ENCODE data around the gene CLDN24.
"Not testable (repeated sequence)": the region's sequence is repeated elsewhere in the genome, so short reads cannot be mapped to it uniquely, and the experiment has no call there.

The CLDN24 gene

DNA sequence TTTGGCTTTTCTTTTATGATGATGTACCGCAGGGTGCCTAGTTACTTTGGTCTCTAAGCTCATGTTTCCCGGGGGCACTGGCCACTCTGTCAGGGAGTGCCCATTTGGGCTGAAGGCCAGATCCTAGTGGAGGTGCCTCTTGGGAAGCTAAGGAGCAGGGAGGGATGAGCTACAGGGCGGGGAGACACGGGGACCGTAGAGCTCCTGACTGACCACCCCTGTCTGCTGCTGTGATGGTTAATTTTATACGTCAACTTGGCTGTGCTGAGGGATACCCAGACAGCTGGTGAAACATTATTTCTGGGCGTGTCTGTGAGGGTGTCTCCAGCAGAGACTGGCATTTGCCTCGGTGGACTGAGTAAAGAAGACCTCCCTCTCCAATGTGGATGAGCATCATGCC is 24.9 kb upstream of the CLDN24 start:
- no peak for DNase-seq (ENCODE audit: low read depth)

DNA sequence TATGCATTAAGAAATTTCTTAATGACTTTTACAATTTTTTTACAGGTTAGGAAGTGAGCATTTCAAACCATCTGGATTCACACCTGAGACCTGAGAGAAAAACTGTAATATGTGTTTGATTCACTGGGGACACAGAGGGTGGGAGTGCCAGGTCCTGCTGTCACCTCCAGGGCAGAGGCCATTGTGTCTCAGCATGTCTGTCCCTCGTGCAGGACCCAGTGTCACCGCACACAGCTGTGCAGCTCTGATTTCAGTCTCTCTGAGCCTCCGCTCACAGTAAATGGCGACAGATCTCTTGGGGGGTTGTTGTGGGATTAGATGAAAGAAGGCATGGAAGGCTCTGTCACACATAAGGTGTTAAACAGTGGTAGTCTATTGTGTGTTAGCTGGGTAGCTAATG is 23.0 kb upstream of the CLDN24 start:
- DNase-seq (ENCODE audit: low read depth): no peak

DNA sequence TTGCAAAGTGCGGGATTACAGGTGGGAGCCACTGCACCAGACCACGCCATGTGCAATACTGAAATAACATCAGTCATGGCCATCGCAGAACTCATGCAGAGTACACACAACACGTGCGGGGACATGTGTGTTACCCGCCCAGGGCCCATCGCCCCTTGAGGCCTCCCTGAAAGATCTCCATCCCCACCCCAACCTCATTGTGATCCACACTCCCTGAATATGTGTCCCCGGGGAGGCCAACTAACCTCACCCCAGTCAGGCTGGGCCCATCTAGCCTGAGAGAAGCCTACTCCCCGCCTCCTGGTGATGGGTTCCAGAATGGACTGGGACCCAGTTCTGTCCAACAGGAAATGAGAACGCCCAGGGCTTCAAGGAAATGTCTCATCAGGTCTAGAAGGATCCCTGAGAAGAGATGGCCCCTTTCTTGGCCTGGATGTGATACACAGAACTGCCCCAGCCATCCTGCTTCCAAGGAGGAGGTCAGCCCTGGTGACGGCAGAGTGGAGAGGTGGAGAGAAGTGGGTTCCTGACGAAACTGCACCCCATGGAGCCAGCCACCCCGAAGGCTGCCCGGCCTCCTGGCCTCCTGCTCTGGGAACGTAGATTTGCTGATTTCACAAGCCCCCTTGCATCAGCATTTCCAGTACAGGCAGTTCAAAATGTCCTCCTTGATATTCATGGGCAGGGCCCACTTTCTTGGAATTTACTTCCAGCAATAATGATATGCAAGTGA is 22.5 kb upstream of the CLDN24 start:
- DNase-seq (ENCODE audit: low read depth): no peak

DNA sequence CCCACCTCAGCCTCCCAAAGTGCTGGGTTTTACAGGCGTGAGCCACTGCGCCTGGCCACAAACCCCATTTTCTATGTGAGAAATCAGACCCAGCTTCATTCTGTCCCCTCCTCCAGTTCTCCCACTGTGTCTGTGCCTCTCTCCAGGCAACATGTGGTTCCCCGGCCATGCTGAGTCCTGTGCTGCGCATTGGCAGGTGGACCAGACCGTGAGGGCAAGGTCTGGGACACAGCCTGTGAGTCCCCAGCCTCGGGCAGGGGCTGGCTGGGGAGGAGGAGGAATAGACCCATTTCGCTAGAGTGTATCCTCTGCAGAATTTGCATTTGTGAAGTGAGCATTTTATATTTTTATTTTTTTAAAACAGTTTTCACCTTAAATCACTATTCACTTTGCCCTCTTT is 21.5 kb upstream of the CLDN24 start:
- DNase-seq (ENCODE audit: low read depth): no peak

DNA sequence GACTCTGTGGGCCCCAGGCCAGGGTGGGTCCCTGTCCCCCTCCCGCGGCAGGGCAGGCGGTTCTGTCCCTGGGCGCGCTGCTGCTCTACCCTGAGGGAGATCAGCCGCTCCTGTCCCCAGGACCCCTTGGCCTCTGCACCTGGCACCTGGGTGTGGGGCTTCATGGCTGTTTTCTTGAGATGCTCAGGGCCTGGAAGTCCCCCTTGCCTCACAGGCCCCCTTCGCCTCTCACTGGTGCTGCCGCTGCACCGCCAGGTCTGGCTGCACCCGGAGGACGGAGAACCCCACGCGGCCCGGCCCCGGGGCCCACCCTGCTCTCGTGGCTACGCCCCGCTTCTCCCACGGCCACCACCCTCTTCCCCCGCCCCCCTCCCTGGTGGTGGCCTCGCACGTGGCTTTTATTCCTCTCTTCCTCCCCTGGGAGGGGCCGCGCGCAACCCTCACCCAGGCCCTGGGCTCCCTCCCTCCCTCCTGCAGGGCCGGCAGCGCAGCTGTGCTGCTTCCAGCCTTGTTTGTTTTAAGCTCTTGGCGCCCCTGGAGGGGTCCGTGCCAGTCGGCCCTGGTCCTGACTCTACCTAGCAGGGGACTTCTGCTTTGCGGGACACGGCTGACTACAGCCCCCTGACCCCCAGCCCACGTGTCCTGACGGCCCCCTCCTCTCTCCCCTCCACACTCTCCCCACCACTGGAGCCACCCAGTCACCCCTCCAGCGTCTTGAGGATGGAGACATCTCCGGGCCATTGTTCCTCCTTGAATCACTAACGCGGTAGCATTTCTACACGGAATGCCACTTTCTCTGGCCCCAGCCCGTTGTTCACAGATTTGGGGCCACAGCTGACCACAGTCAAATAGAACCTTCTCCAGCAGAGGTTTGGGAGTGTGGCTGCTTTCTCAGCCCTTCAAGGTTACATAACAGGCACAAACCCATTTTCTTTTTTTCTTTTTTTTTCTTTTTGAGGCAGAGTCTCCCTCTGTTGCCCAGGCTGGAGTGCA is 20.6 kb upstream of the CLDN24 start:
- no peak for DNase-seq (ENCODE audit: low read depth)

DNA sequence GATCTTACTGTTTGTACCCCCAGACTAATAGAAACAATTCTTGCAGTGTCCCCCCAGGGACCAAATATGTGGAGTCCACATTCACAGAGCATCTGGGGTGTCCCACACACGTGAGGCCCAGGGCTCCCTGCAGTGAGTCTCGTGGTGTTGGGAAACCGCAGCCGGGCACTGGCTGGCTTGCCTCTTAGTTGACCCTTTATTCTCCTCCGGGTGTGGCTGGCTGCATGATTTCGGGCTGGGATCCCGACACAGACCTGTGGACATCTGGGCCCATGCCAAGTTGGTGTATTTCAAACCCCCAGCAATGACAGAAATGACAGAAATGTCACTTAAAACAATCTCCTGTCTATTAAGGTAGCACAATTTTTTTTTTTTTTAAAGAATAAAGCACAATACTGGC is 15.6 kb upstream of the CLDN24 start:
- DNase-seq (ENCODE audit: low read depth): no peak

DNA sequence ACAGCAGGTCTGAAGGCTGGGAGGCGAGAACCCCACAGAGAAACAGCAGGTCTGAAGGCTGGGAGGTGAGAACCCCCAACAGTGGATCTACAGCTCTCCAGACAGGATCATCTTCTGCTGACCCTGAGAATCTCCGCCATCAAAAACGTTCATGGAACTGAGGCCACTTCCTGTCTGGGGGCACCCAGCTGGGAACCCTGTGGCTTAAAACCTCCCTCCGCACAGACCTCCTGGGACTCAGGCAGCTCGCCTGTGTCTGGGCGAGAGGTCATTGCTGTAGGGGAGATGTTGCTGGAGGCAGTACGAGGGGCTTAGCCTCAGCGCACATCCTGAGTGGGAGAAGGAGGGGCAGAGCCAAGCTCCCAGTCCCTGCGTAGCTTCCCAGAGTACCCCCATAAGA is 15.1 kb upstream of the CLDN24 start:
- no peak for DNase-seq (ENCODE audit: low read depth)

DNA sequence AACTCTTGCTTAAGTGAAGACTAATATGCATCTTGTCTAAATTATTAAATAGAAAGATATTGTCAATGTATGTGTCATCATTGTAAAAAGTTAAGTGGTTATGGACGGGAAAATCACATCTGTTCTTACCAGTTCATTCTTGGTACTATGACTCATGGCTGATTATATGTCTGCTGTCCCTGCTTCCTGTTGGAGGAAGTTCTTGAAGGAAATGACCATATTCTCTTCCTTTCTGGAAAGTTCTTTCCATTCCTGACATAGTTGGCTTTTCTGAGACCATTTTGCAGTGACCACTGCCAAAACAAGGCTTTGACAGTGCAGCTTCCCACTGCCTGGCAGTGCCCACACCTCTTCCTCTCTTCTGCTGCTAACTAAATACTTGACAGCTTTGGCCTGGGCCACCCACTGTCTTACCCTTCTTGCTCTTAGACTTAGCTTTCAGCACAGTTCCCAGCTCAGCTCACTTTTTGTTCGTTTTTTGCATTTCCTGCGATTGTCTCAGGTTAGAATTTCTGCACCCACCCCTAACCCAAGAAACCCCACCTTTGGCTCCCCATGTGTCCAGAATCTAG is 13.2 kb upstream of the CLDN24 start:
- DNase-seq (ENCODE audit: low read depth): peak; percentile 72

DNA sequence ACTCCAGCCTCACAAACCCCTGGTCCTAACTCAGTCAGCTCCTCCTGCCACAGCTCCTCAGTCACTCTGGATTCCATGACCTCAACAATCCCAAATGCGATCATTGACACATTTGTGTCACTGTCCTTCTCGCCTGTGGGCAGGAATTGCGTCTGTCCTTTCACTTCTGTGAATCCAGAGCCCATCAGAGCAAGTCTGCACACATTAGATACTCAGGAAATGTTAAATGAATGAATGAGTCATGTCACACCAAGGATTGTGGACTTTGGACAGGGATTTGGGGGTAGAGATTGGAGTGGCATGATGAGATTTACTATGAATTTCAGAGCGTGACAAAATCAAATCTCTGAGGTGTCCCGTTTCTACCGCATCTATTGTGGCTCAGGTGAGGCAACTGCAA is 11.8 kb upstream of the CLDN24 start:
- no peak for DNase-seq (ENCODE audit: low read depth)

DNA sequence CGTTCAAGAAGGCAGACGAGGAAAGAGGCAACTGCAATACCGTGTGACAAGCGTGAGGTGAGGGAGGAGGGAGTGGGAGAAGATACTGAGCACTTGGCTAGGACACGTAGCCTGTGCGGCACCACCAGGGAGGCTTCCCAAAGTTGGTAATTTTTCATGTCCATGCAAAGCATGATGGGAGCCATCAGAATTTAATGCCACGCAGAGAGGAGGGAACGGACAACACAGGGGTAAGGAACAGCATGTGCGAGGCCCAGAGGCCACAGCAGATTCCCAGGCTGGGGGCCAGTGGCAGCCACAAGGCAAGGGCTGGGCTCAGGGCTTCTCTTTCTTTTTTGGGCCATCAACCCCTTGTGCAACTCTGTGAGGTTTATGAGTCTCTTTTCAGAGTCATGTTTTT is 11.0 kb upstream of the CLDN24 start:
- no peak for DNase-seq (ENCODE audit: low read depth)

DNA sequence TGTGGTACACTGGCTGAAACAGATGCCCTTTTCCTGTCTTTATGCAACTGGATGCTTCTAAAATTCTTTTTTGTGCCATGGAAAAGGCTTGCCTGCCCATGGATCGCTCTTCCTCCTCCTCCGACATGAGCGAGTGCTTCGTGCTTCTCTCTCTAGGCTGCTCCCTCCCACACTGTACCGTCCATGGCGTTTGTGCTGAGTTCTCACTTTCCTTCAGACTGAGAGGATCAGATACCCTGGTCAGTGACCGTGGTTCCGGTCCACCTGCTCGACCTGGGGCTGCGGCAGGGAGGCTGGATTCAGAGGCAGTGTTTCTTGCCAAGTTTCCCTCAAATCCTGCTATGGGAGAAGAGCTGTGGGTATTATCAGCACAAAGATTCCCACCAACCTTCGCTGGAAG is 10.2 kb upstream of the CLDN24 start:
- DNase-seq (ENCODE audit: low read depth): no peak

DNA sequence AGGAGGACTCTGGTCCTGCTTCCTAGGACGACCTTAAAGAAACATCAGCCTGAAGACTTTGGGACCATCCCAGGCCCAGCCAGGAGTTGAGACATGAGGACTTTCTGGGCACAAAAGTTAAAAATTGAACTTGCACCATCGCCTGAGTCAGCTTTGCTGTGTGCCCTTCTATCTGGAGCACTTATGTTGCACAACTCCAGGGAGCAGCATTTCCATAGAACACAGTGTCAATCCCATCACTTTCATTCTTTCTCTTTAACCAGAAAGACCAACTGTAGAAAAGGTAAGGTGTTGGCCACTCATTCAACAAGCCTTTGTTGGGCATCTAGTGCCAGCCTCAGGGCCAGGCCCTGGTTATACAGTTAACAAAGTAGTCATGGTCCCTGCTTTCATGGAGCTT is 8.6 kb upstream of the CLDN24 start:
- no peak for DNase-seq (ENCODE audit: low read depth)

DNA sequence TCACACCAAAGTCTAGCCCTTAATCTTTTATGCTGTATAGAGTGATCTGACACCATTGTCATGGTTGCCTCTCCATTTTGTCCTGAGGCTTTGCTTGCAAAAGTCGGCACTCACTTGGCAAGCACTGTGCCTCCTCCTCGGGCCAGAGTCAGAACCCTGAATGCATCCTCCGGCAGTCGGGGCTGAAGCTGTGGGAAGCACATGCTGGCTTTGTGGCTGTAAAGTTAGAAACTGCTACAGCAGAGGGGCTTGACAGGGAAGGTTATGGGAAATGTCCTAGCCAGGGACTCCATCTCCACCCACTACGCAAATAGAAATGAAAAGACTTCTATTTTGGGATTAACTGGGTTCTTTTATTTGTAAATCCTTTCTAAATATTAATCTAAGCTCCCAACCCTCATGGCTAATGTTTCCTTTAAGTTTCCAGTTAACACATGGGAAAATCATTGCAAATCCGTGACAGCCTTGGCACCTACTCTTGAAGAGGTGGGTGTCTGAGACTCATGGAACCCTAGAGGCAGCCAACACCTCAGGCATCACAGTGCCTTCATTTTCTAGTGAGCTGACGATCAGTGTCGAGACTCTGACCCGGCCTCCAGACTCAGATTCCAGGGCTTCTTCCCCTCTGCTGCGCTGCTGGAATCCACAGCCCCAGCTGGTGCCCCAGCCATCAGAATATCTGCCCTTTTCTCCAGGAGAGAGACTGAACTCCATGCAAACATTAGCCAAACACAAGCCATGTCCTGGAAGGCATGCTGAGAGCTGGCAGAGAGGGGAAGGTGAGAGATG is 7.9 kb upstream of the CLDN24 start:
- no peak for DNase-seq (ENCODE audit: low read depth)

DNA sequence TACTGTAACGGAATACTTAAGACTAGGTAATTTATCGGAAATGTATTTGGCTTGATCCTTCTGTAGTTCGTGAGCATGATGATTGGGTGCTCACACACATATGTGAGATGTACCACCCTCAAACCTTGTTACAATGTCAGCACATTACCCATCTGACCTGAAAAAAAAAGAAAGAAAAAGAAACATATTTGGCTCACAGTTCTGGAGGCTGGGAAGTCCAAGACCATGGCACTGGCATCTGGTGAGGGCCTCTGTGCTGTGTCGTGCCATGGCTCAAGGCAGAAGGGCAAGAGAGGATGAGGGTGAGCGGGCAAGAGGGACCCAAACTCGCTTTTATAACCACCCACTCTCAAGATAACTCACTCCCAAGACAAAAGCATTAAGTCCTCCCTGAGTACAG is 7.0 kb upstream of the CLDN24 start:
- no peak for DNase-seq (ENCODE audit: low read depth)

DNA sequence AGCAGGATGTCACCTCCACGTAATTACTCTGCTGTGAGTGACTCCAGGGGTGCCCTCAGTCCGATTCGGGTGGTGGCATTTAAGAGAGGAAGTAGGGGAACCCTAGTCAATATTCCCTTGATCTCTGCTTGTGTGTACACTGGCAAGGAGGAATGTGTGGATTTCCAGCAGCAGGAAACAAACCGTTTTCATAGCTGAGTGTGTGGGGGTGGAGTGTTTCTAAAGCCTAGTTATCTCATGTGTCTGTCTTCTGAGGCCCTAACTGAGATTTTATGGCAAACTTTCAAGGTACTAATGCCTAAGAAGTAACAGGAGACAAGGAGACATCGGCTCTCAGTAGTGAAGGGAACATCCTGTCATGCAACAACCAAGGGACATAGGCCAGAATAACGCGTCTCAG is 6.6 kb upstream of the CLDN24 start:
- no peak for DNase-seq (ENCODE audit: low read depth)

DNA sequence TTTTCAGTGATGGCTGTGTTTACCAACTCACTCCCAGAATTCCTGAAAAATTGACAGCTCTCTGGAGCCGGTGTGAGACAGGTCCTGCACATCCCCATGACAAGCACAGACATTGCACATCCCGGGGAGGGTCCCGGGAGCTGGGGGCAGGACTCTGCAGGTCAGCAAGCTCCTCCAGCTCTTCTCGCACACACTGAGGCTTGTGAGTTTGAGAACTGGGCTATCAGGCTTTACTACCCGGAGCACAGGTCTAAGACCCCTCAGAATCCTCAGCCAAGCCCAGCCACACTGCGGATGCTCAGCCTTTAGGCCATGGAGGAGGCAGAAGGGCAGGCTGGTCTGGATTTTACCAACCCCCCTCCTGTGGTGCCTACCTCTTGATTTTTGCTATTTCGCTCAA is 5.6 kb upstream of the CLDN24 start:
- no peak for DNase-seq (ENCODE audit: low read depth)

DNA sequence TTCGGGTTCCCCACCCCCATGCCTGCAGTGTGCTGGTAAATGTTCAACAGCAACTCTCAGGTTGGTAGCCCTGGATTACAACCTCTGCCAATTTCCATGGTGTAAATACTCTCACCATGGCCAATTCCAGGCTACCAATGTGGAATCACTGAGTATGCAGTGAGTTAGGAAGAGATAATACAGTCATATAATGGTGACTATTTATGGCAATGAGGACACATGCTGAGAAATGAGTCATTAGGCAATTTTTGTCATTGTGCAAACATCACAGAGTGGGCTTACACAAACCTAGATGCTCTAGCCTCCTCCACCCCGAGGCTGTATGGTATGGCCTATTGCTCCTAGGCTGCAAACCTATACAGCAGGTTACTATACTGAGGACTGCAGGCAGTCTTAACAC is 4.6 kb upstream of the CLDN24 start:
- no peak for DNase-seq (ENCODE audit: low read depth)

DNA sequence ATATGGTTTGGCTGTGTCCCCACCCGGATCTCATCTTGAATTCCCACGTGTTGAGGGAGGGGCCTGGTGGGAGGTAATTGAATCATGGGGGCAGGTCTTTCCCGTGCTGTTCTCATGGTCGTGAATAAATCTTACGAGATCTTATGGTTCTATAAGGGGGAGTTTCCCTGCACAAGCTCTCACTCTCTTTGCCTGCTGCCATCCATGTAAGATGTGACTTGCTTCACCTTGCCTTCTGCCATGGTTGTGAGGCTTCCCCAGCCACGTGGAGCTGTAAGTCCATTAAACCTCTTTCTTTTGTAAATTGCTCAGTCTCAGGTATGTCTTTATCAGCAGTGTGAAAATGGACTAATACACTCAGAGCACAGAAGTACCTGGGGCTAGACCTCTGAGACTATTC is 4.2 kb upstream of the CLDN24 start:
- not testable (repeated sequence) for DNase-seq (ENCODE audit: low read depth)

DNA sequence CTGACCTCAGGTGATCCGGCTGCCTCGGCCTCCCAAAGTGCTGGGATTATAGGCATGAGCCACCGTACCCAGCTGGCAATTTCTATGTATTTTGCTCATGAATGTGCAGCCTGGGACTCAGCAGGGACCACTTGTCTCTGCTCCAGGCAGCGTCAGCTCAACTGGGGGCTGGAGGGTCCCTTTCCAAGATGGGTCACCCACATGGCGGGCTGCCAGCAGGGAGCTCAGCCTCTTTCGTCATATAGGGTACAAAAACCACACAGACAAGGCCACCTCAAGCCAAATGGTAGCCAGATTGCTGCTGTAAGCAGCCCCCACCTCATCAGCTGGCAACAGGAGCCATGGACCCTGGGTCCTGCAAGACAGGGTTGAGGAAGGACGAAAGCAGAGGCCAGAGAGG is 2.4 kb upstream of the CLDN24 start:
- no peak for DNase-seq (ENCODE audit: low read depth)

DNA sequence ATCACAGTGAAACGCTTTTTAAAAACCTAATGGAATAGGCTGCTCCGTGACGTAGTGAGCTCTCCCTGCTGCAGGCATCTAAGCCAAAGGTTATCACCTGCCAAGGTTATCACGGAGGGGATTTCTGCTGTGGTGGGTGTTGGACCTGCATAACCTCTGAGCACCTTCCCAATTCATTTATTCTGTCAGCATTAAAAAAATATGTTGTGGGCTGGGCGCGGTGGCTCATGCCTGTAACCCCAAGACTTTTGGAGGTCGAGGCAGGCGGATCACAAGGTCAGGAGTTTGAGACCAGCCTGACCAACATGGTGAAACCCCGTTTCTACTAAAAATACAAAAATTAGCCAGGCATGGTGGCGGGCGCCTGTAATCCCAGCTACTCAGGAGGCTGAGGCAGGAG is 1.8 kb upstream of the CLDN24 start:
- not testable (repeated sequence) for DNase-seq (ENCODE audit: low read depth)

DNA sequence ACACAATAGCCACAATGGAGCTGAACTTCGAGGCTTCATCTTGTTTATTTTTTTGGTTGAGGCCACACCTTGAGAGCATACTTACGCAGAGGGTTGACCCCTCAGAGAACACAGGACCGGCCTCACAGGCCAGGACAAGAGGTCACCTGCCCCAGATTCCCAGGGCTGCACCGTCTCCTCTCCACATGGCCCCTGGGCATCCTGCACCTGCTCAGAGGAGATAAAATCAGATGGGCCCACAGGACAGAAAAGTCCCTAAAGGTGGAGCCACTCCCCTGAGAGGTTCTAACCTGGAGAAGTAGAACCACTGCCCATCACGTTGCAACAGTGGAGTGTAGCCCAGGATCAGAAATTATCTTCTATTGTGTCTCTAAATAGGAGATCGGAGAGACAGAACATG is 1.1 kb upstream of the CLDN24 start:
- no peak for DNase-seq (ENCODE audit: low read depth)

DNA sequence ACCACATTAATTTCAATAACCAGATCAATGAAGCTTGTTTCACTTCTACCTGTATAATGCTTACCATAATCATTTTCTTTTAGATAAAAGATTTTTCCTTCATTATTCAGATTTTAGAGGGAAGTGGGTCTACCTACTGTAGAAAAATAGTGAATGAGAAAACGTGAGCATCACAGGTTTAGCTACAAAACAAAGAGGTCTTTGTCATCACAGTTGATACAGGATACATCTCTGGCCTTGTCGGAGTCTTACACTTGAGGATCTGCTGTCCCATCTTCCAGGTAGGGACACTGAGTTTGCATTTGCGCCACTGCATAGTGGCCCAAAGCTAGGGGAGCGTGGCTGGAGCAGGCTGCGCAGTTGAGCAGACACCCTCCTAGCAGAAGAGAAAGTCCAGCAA is 710 bp downstream of the CLDN24 start:
- DNase-seq (ENCODE audit: low read depth): no peak

Data from HS-27A (cell line).